Neural progenitor cell (in vitro differentiated cells): Measurements from ENCODE around the gene ZBTB20. TPM values are rescaled to one million over a fixed set of nuclear protein-coding genes. Genes with fewer than 3 reads are reported as not detected.

Source experiments
- DNase-seq: peaks from one replicate; pipeline ENCODE4 v3.0.0-alpha.2; 2016; ENCODE audit warnings: low spot score
- H2AFZ ChIP-seq: fragments of 200-600 bp; sonication (generic); replicated peaks from 2 replicates; pipeline ENCODE4 v1.6.1; 2016; ENCODE audit warnings: antibody characterized with exemption
- H3F3A ChIP-seq: fragments of 200-600 bp; sonication (generic); 2 replicates; pipeline ENCODE4 v1.6.1; 2016; ENCODE audit warnings: antibody characterized with exemption, low read depth
- H3K27ac ChIP-seq: fragments of 200-600 bp; sonication (generic); 2 replicates; pipeline ENCODE4 v1.5.1; 2016; ENCODE audit warnings: mild to moderate bottlenecking
- H3K27me3 ChIP-seq: fragments of 200-600 bp; sonication (generic); 2 replicates; pipeline ENCODE4 v1.6.1; 2016; ENCODE audit warnings: mild to moderate bottlenecking, moderate library complexity
- H3K36me3 ChIP-seq: fragments of 200-600 bp; sonication (generic); 2 replicates; pipeline ENCODE4 v1.5.1; 2016
- H3K4me1 ChIP-seq: fragments of 200-600 bp; sonication (generic); 2 replicates; pipeline ENCODE4 v1.6.1; 2016; ENCODE audit warnings: mixed run types
- H3K4me2 ChIP-seq: fragments of 200-600 bp; sonication (generic); 2 replicates; pipeline ENCODE4 v1.6.1; 2016
- H3K4me3 ChIP-seq: fragments of 200-600 bp; sonication (generic); 2 replicates; pipeline ENCODE4 v1.5.1; 2016
- H3K79me2 ChIP-seq: fragments of 200-600 bp; sonication (generic); 2 replicates; pipeline ENCODE4 v1.6.1; 2016; ENCODE audit warnings: low read depth
- H3K9ac ChIP-seq: fragments of 200-600 bp; sonication (generic); 2 replicates; pipeline ENCODE4 v1.6.1; 2016
- H3K9me3 ChIP-seq: fragments of 200-600 bp; sonication (generic); 2 replicates; pipeline ENCODE4 v1.5.1; 2016; ENCODE audit warnings: low read depth
- H4K20me1 ChIP-seq: fragments of 200-600 bp; sonication (generic); 2 replicates; pipeline ENCODE4 v1.6.1; 2016; ENCODE audit warnings: low read depth
- H3K27ac Mint-ChIP-seq: 3 replicates; pipeline ENCODE4 v1.8.0; 2021; ENCODE audit warnings: mixed read lengths
- H3K27me3 Mint-ChIP-seq: 2 replicates; pipeline ENCODE4 v1.8.0; 2022; ENCODE audit warnings: low read depth, mild to moderate bottlenecking, inconsistent platforms, moderate library complexity, mixed read lengths; ENCODE audit not compliant: insufficient read depth
- H3K36me3 Mint-ChIP-seq: 3 replicates; pipeline ENCODE4 v1.8.0; 2021; ENCODE audit warnings: mixed read lengths
- H3K4me1 Mint-ChIP-seq: 3 replicates; pipeline ENCODE4 v1.8.0; 2021; ENCODE audit warnings: mixed read lengths
- H3K4me3 Mint-ChIP-seq: 3 replicates; pipeline ENCODE4 v1.8.0; 2021; ENCODE audit warnings: mild to moderate bottlenecking, moderate library complexity, mixed read lengths
- H3K9me3 Mint-ChIP-seq: 3 replicates; pipeline ENCODE4 v1.8.0; 2020; ENCODE audit warnings: mixed read lengths
- CTCF ChIP-seq: fragments of 200-600 bp; sonication (generic); IDR thresholded peaks from 2 replicates; pipeline ENCODE4 v1.5.1; 2017; ENCODE audit warnings: antibody characterized with exemption, mild to moderate bottlenecking
- EZH2 ChIP-seq: fragments of 200-600 bp; sonication (generic); IDR thresholded peaks from 2 replicates; pipeline ENCODE4 v1.6.1; 2017; ENCODE audit warnings: antibody characterized with exemption, mild to moderate bottlenecking, moderate library complexity
- EZH2phosphoT487 ChIP-seq: fragments of 200-600 bp; sonication (generic); IDR thresholded peaks from 2 replicates; pipeline ENCODE4 v1.6.1; 2017; ENCODE audit warnings: antibody characterized with exemption
- total RNA-seq: library from RNA; depleted of rRNA; stranded (reverse); fragments of >200 nt; gene quantifications from 2 replicates; pipeline ENCODE4 v1.2.3, GENCODE V29; 2015; ENCODE audit warnings: low replicate concordance

ZBTB20 gene
- total RNA-seq, 1 donor from 2014 or later: 1.9 TPM

- no peak overlapping the region for H3K9ac ChIP-seq
- no peaks in the 10 kb centered on the region for H3K79me2 ChIP-seq
- no peak overlapping the region for H3K4me3 ChIP-seq
- no peak for DNase-seq
- Mint-ChIP-seq H3K9me3 (peaks cover 3% of the 10 kb centered on the region), H3K36me3 (no peaks in the 10 kb centered on the region), H3K4me1 (peaks cover 26% of the 10 kb centered on the region), H3K27ac (no peak overlapping the region), H3K27me3 (peaks cover 2% of the 10 kb centered on the region), H3K4me3 (no peak overlapping the region)
- no peaks in the 10 kb centered on the region for H4K20me1 ChIP-seq
- H3K4me1 ChIP-seq: peaks cover 19% of the 10 kb centered on the region
- no peaks in the 10 kb centered on the region for H3F3A ChIP-seq
- H3K27me3 ChIP-seq: no peaks in the 10 kb centered on the region
- TF ChIP-seq CTCF: no peak
- no peak for TF ChIP-seq EZH2
- TF ChIP-seq EZH2phosphoT487: no peak
- no peak overlapping the region for H3K4me2 ChIP-seq
- no peaks in the 10 kb centered on the region for H3K36me3 ChIP-seq
- no peak overlapping the region for H2AFZ ChIP-seq
- H3K27ac ChIP-seq: no peak overlapping the region
- no peaks in the 10 kb centered on the region for H3K9me3 ChIP-seq
Measured at GRCh38 chr3:114674036-114674435, 473.1 kb downstream of the ZBTB20 start.

- peaks cover 2% of the 10 kb centered on the region for H3K27me3 Mint-ChIP-seq
- Histone ChIP-seq H3K4me2 (no peak overlapping the region), H2AFZ (no peak overlapping the region), H3K27me3 (no peaks in the 10 kb centered on the region), H3K27ac (no peak overlapping the region), H3K9ac (no peak overlapping the region), H3K79me2 (no peaks in the 10 kb centered on the region), H4K20me1 (no peaks in the 10 kb centered on the region), H3K4me1 (peaks cover 21% of the 10 kb centered on the region), H3F3A (no peaks in the 10 kb centered on the region), H3K36me3 (no peaks in the 10 kb centered on the region), H3K9me3 (no peaks in the 10 kb centered on the region), H3K4me3 (no peak overlapping the region)
- no peaks in the 10 kb centered on the region for H3K36me3 Mint-ChIP-seq
- H3K9me3 Mint-ChIP-seq: peaks cover 3% of the 10 kb centered on the region
- H3K27ac Mint-ChIP-seq: no peak overlapping the region
- no peak for DNase-seq
- no peak for TF ChIP-seq CTCF
- TF ChIP-seq EZH2phosphoT487: no peak
- no peak for TF ChIP-seq EZH2
- no peak overlapping the region for H3K4me3 Mint-ChIP-seq
- peaks cover 26% of the 10 kb centered on the region for H3K4me1 Mint-ChIP-seq
Measured at GRCh38 chr3:114673481-114673880, 473.6 kb downstream of the ZBTB20 start.

GRCh38 chr3:114672692-114673447 lies 474.2 kb downstream of the ZBTB20 start:
- H3K9me3 Mint-ChIP-seq: peaks cover 3% of the 10 kb centered on the region
- no peaks in the 10 kb centered on the region for H3K9me3 ChIP-seq
- H3K27ac ChIP-seq: no peak overlapping the region
- H2AFZ ChIP-seq: no peak overlapping the region
- no peak overlapping the region for H3K9ac ChIP-seq
- H3K27me3 ChIP-seq: no peaks in the 10 kb centered on the region
- no peak overlapping the region for H3K4me2 ChIP-seq
- H3K4me3 Mint-ChIP-seq: no peak overlapping the region
- H3K4me1 Mint-ChIP-seq: peaks cover 29% of the 10 kb centered on the region
- peaks cover 2% of the 10 kb centered on the region for H3K27me3 Mint-ChIP-seq
- H3K4me3 ChIP-seq: no peak overlapping the region
- H3K4me1 ChIP-seq: peaks cover 27% of the 10 kb centered on the region
- no peak for DNase-seq
- no peaks in the 10 kb centered on the region for H3K36me3 ChIP-seq
- H3F3A ChIP-seq: no peaks in the 10 kb centered on the region
- H4K20me1 ChIP-seq: no peaks in the 10 kb centered on the region
- TF ChIP-seq EZH2 (no peak), CTCF (no peak), EZH2phosphoT487 (no peak)
- H3K27ac Mint-ChIP-seq: no peak overlapping the region
- H3K36me3 Mint-ChIP-seq: no peaks in the 10 kb centered on the region
- no peaks in the 10 kb centered on the region for H3K79me2 ChIP-seq
